Stomach (tissue), 9 donors: ENCODE data around the gene UNC79. TPM values are rescaled to one million over a fixed set of nuclear protein-coding genes. Genes with fewer than 3 reads are reported as not detected.

Experiments used
- DNase-seq, 2 donors: peaks; one replicate each; pipeline versions ENCODE4 v3.0.0 to v3.0.0-alpha.2; 2013 to 2019
- H3K27ac ChIP-seq, 5 donors: fragments of 200-600 bp in 4 of 5; sonication (generic) in 4 of 5; one replicate each; pipeline ENCODE4 v1.5.1; 2013 to 2019; ENCODE audit warnings: mild to moderate bottlenecking in 1 of 5, moderate library complexity in 1 of 5
- H3K27me3 ChIP-seq, 3 donors: fragments of 200-600 bp; sonication (generic); one replicate each; pipeline ENCODE4 v1.5.1; 2017 to 2019; ENCODE audit warnings: mixed run types in 1 of 3
- H3K36me3 ChIP-seq, 4 donors: fragments of 200-600 bp; sonication (generic); 1 replicate in 3 of 4; 2 replicates in 1 of 4; pipeline ENCODE4 v1.5.1; 2016 to 2019
- H3K4me1 ChIP-seq, 4 donors: fragments of 200-600 bp; sonication (generic); one replicate each; pipeline ENCODE4 v1.5.1; 2016 to 2019
- H3K4me3 ChIP-seq, 4 donors: fragments of 200-600 bp; sonication (generic) in 3 of 4; one replicate each; pipeline ENCODE4 v1.5.1; 2016 to 2019; ENCODE audit warnings: mild to moderate bottlenecking in 1 of 4
- H3K9me3 ChIP-seq, 4 donors: fragments of 200-600 bp; sonication (generic); one replicate each; pipeline ENCODE4 v1.5.1; 2016 to 2019
- EP300 ChIP-seq: sonication (generic); formaldehyde crosslinking; IDR thresholded peaks from one replicate; pipeline ENCODE4 v1.6.1; 2017; ENCODE audit warnings: antibody characterized with exemption
- POLR2A ChIP-seq, 4 donors: fragments of 450-650 bp; IDR thresholded peaks; one replicate each; pipeline ENCODE4 v1.6.1; 2016; ENCODE audit warnings: antibody characterized with exemption in 4 of 4, control low read depth in 2 of 4, mild to moderate bottlenecking in 1 of 4, moderate library complexity in 1 of 4
- POLR2AphosphoS5 ChIP-seq, 3 donors: sonication (generic); formaldehyde crosslinking; IDR thresholded peaks; one replicate each; pipeline ENCODE4 v1.6.1; 2016; ENCODE audit warnings: antibody characterized with exemption in 3 of 3
- WGBS, 5 donors: extraction: QIAGEN DNeasy Blood & Tissue Kit in 3 of 5; methylation state at CpG; one replicate each; pipeline versions ENCODE4 v1.1.5 to v1.1.7; 2013 to 2018; 5-methylcytosine and 5-hydroxymethylcytosine counted together
- intact Hi-C: fragments of 100-400 bp; cut with DNase I; formaldehyde crosslinking; loops from one replicate; pipeline ENCODE4 v1.15.1; 2023; ENCODE audit warnings: low total_unique reads
- polyA plus RNA-seq, 3 donors: library from polyadenylated mRNA; stranded (reverse); fragments of 200-250 nt; gene quantifications; one replicate each; pipeline ENCODE4 v1.2.3, GENCODE V29; 2013
- total RNA-seq, 5 donors: library from RNA; depleted of rRNA; stranded (reverse); fragments of >200 nt; gene quantifications; one replicate each; pipeline versions ENCODE4 v1.1.0 to v1.2.3, GENCODE V29; 2014 to 2016
- TF ChIP-seq, protein P1 (sequence below), 7 experiments: fragments of 450-650 bp in 4 of 7; fragments of 200-600 bp in 3 of 7; sonication (generic) in 3 of 7; IDR thresholded peaks; one replicate each; pipeline ENCODE4 v1.5.1; 2016 to 2019; ENCODE audit warnings: antibody characterized with exemption in 7 of 7, control low read depth in 2 of 7, mild to moderate bottlenecking in 1 of 7
- donor health status: healthy with polysubstance abuse.
- donor health status: Bipolar disorder and iron deficiency.
- donor health status: healthy.

UNC79 gene
- total and polyA plus RNA-seq, 8 donors, result under 0.01 to 1.9 (median 0.35) TPM; not detected in 2

DNA sequence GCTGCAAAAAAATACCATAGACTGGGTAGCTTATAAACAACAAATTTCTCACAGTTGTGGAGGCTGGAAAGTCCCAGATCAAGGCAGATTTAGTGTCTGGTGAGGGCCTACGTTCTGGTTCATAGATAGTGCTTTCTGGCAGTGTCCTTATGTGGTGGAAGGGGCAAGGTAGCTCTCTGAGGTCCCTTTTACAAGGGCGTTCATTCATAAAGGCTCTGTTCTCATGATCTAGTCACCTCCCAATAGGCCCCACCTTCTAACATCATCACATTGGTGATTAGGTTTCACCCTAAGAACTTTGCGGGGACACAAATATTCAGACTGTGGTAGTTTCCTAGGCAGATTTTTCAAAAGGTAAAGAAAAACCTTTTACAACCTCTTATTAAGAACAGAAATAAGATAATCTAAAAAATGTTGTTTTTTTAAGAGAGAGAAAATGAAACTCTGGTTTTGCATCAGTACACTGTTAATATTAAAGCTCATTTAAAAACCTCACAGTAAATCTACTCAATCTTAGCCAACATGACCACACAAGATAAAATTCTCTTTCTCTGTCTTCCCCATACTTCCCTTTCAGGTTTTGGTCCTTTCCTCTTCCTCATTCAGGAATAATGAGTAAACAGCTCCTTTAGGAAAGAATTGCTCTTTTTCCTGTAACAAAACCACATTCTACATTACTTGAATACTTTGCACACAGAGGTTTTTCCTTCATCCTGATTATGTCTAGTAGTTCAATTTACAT lies 117.5 kb downstream of the UNC79 start:
- no peaks in the 10 kb centered on the region for H3K4me1 ChIP-seq
- no peaks in the 10 kb centered on the region for H3K36me3 ChIP-seq
- intact Hi-C loops, result no loop called here
- H3K27ac ChIP-seq, result no peak overlapping the region
- H3K27me3 ChIP-seq, result no peaks in the 10 kb centered on the region
- no peak overlapping the region for H3K4me3 ChIP-seq
- H3K9me3 ChIP-seq, result no peaks in the 10 kb centered on the region
- WGBS, 5 donors, result 63 to 78% (median 69%) methylated on average over 3 of the region's 3 CpGs
- DNase-seq, result no peak
- TF ChIP-seq, protein P1, sequence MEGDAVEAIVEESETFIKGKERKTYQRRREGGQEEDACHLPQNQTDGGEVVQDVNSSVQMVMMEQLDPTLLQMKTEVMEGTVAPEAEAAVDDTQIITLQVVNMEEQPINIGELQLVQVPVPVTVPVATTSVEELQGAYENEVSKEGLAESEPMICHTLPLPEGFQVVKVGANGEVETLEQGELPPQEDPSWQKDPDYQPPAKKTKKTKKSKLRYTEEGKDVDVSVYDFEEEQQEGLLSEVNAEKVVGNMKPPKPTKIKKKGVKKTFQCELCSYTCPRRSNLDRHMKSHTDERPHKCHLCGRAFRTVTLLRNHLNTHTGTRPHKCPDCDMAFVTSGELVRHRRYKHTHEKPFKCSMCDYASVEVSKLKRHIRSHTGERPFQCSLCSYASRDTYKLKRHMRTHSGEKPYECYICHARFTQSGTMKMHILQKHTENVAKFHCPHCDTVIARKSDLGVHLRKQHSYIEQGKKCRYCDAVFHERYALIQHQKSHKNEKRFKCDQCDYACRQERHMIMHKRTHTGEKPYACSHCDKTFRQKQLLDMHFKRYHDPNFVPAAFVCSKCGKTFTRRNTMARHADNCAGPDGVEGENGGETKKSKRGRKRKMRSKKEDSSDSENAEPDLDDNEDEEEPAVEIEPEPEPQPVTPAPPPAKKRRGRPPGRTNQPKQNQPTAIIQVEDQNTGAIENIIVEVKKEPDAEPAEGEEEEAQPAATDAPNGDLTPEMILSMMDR (IDR thresholded peaks at IDR 0.05), result no peak
- TF ChIP-seq EP300, result no peak
- no peak for TF ChIP-seq POLR2A (IDR thresholded peaks at IDR 0.05)
- TF ChIP-seq POLR2AphosphoS5 (IDR thresholded peaks at IDR 0.05), result no peak

DNA sequence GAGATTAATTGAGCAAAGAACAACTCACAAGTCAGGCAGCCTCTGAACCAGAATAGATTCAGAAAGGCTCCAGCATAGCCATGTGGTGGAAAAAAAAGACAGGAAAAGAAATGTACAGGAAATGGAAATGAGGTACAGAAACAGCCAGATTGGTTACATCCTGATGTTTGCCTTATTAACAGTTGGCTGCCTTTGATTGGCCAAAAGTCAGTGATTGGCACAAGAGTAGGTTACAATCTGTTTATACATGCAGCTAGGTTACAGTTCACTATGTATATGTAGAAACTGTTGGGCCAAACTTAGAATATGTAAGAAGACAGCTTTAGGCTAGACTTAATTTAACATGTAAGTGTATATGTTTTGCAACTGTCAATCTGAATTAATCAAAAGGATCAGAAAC lies 118.9 kb downstream of the UNC79 start:
- peak in 1 of 2 donors; percentile 14 for DNase-seq
- Histone ChIP-seq H3K27ac (no peak overlapping the region), H3K4me3 (no peak overlapping the region), H3K36me3 (no peaks in the 10 kb centered on the region), H3K9me3 (no peaks in the 10 kb centered on the region), H3K4me1 (no peaks in the 10 kb centered on the region), H3K27me3 (no peaks in the 10 kb centered on the region)
- TF ChIP-seq POLR2A (IDR thresholded peaks at IDR 0.05), result no peak
- TF ChIP-seq, protein P1 (IDR thresholded peaks at IDR 0.05), result no peak
- TF ChIP-seq POLR2AphosphoS5 (IDR thresholded peaks at IDR 0.05), result no peak
- no peak for TF ChIP-seq EP300
- intact Hi-C loops, result no loop called here

DNA sequence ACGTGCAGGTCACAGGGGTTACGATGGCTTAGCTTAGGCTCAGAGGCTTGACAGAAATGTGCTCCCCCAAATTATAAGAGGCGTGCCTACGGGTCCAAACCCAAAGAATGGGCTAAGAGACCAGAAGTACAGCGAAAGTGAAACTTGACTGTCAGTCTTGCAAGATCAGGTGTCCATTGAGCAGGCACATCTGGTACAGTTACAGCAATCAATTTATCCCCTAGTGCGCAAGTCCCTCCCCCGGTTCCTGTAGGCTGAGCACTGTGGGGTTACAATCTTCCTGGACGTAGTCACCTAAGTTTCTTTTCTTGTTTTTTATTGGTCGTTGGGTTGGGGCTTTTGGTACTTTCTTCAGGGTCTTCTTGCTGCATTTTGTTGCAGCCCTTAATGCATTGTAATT lies 134.2 kb downstream of the UNC79 start:
- WGBS, 5 donors, result 76 to 85% (median 79%) methylated on average over 9 of the region's 9 CpGs

DNA sequence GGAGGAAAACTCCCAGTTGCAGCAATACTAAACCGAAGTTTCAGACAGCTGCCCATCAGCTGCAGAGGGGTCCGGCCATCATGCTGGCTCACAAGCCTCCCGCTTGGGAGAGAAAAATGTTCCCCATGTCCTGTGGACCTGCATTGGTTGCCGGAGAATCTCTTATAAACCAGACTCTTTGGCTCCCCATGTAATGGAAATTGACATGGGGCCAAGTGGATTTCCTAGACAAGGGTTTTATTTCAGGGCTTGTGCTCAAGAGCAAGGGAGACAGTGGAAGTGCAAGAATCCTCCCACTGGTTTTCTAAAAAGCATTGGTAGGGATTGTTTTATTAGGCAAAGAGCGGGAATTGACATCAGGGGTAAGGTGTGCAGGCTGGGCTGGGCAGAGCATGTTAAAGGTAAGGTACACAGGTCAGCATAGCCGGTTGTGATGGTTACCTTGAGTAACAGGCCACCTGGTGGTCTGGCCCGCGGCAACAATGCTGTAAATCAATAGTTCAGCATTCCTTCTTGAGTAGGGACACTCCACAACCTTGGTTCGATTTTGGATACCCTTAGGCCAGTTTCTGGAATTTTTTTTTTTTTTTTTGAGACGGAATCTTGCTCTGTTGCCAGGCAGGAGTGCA lies 135.4 kb downstream of the UNC79 start:
- Histone ChIP-seq H3K27me3 (no peaks in the 10 kb centered on the region), H3K9me3 (no peaks in the 10 kb centered on the region), H3K36me3 (no peaks in the 10 kb centered on the region), H3K4me3 (no peak overlapping the region), H3K4me1 (no peaks in the 10 kb centered on the region), H3K27ac (no peak overlapping the region)
- TF ChIP-seq POLR2A (IDR thresholded peaks at IDR 0.05) (no peak), EP300 (no peak), POLR2AphosphoS5 (IDR thresholded peaks at IDR 0.05) (no peak)
- TF ChIP-seq, protein P1 (IDR thresholded peaks at IDR 0.05), result no peak
- DNase-seq, result peak in 1 of 2 donors; percentile 6
- 70 to 87% (median 84%) methylated on average over 9 to 10 of the region's 10 CpGs for WGBS, 5 donors
- intact Hi-C loops, result no loop called here

More for the DNA sequence above, 134.2 kb downstream of the UNC79 start:
- Histone ChIP-seq H3K4me3 (no peak overlapping the region), H3K4me1 (no peaks in the 10 kb centered on the region), H3K9me3 (no peaks in the 10 kb centered on the region), H3K27ac (no peak overlapping the region), H3K36me3 (no peaks in the 10 kb centered on the region), H3K27me3 (no peaks in the 10 kb centered on the region)
- DNase-seq, result no peak
- TF ChIP-seq, protein P1 (IDR thresholded peaks at IDR 0.05), result no peak
- TF ChIP-seq POLR2AphosphoS5 (IDR thresholded peaks at IDR 0.05) (no peak), EP300 (no peak), POLR2A (IDR thresholded peaks at IDR 0.05) (no peak)
- intact Hi-C loops, result no loop called here
